T-helper 2 cell treated with Interferon-gamma antibody and Interleukin-4, amounts not matched to agents 100 ng/mL and 5 ng/mL, for 36 hours (primary cell): ENCODE results near the gene PAX8. TPM values are rescaled to one million over a fixed set of nuclear protein-coding genes. Genes with fewer than 3 reads are reported as not detected.

Experiments
- intact Hi-C: fragments of 100-400 bp; cut with micrococcal nuclease; formaldehyde crosslinking; loops from one replicate; pipeline ENCODE4 v1.15.1; 2023
- total RNA-seq: library from RNA; stranded (reverse); gene quantifications from 2 replicates; pipeline ENCODE4 v1.2.3, GENCODE V29; 2022

PAX8 gene
- total RNA-seq, 1 donor from 2014 or later: 0.45 TPM

- intact Hi-C loops: no loop called here
These were observed 9.9 kb downstream of the PAX8 start for GRCh38 chr2:113268621-113269360.

- intact Hi-C loops: no loop called here
These were observed 12.3 kb downstream of the PAX8 start for GRCh38 chr2:113266431-113266830.

GRCh38 chr2:113264713-113265403, 13.9 kb downstream of the PAX8 start:
- intact Hi-C loops: no loop called here

- intact Hi-C loops: no loop called here
These were observed 15.2 kb downstream of the PAX8 start for GRCh38 chr2:113263546-113263945.

- intact Hi-C loops: no loop called here
These were observed 17.7 kb downstream of the PAX8 start for GRCh38 chr2:113260991-113261390.

- intact Hi-C loops: no loop called here
These were observed 20.1 kb downstream of the PAX8 start for GRCh38 chr2:113258471-113259147.

GRCh38 chr2:113257516-113258264, 21.0 kb downstream of the PAX8 start:
- intact Hi-C loops: no loop called here

GRCh38 chr2:113255140-113256070, 23.3 kb downstream of the PAX8 start:
- intact Hi-C loops: no loop called here

- intact Hi-C loops: no loop called here
These were observed 25.3 kb downstream of the PAX8 start for GRCh38 chr2:113253453-113253852.

GRCh38 chr2:113252047-113252590, 26.6 kb downstream of the PAX8 start:
- intact Hi-C loops: no loop called here

- intact Hi-C loops: no loop called here
These were observed 27.6 kb downstream of the PAX8 start for GRCh38 chr2:113251118-113251517.

- intact Hi-C loops: loop anchor here (1.0 to 5.0 kb wide), 2 partner anchors 121 to 143 kb away; no protein-coding TSS in a partner anchor
These were observed 29.5 kb downstream of the PAX8 start for GRCh38 chr2:113248997-113249770.

- intact Hi-C loops: loop anchor here (5.0 kb wide), 1 partner anchor 146 kb away; no protein-coding TSS in a partner anchor
These were observed 32.1 kb downstream of the PAX8 start for GRCh38 chr2:113246606-113247005.

GRCh38 chr2:113245276-113245711, 33.4 kb downstream of the PAX8 start:
- intact Hi-C loops: loop anchor here (5.0 kb wide), 1 partner anchor 147 kb away; no protein-coding TSS in a partner anchor

GRCh38 chr2:113242327-113242726, 36.4 kb downstream of the PAX8 start:
- intact Hi-C loops: no loop called here

GRCh38 chr2:113240915-113241911, 37.5 kb downstream of the PAX8 start:
- intact Hi-C loops: no loop called here

GRCh38 chr2:113240150-113240914, 38.4 kb downstream of the PAX8 start:
- intact Hi-C loops: no loop called here
